ENCODE results near the gene CRCP. TPM values are rescaled to one million over a fixed set of nuclear protein-coding genes. Genes with fewer than 3 reads are reported as not detected.
A peak's percentile ranks its signal among the peaks of the same experiment; 100 is the strongest.

Gene CRCP
- total RNA-seq, 4 donors from 2014 or later: 35.6 to 72.4 (median 45.3) TPM

DNA sequence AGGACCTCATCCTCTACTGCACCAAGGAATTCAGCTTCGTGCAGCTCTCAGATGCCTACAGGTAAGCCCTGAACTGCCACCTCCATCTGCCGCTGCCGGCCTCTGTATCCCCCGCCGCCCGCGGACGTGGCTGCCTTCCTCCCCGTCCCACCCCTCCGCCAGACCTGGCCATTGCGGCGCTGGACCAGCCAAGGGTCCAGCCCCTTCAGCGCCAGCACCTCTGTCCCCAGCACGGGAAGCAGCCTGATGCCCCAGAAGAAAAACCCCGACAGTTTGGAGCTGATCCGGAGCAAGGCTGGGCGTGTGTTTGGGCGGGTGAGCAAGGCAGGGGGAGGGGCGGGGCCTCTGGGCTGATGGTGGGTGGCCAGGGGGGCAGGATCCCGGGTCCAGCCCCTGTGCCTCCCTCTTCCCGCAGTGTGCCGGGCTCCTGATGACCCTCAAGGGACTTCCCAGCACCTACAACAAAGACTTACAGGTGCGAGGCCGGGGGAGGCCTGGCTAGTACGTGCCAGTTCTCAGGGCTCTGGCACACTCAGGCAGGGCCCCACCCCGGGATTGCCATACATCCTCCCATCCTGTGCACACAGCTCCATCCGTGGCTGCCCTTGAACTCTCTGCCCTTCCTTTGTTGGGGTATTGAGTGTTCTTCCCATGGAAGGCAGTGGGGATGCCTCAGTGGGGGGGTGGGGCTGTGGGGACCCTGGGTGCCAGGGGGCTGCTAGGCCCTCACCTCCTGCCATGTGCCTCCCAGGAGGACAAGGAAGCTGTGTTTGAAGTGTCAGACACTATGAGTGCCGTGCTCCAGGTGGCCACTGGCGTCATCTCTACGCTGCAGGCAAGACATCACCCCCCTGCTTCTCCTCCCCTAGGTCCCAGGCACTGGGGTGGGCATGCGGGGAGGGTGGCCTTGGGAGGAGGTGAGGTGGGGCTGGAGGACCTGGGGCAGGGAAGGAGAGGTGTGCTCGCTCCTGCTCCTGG is 25.5 kb upstream of the CRCP start:
- TF ChIP-seq, protein P1, sequence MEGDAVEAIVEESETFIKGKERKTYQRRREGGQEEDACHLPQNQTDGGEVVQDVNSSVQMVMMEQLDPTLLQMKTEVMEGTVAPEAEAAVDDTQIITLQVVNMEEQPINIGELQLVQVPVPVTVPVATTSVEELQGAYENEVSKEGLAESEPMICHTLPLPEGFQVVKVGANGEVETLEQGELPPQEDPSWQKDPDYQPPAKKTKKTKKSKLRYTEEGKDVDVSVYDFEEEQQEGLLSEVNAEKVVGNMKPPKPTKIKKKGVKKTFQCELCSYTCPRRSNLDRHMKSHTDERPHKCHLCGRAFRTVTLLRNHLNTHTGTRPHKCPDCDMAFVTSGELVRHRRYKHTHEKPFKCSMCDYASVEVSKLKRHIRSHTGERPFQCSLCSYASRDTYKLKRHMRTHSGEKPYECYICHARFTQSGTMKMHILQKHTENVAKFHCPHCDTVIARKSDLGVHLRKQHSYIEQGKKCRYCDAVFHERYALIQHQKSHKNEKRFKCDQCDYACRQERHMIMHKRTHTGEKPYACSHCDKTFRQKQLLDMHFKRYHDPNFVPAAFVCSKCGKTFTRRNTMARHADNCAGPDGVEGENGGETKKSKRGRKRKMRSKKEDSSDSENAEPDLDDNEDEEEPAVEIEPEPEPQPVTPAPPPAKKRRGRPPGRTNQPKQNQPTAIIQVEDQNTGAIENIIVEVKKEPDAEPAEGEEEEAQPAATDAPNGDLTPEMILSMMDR (IDR thresholded peaks at IDR 0.05): no peak
- TF ChIP-seq POLR2A (IDR thresholded peaks at IDR 0.05): no peak
- intact Hi-C loops (cut with DNase I; ENCODE audit: low total_unique reads): no loop called here
- WGBS, 2 donors: 67 to 83% methylated on average over 21 to 32 of the region's 32 CpGs
- no peak overlapping the region for H3K4me3 ChIP-seq (ENCODE audit: low read depth, poor library complexity, severe bottlenecking)
- no peak for DNase-seq (ENCODE audit: low spot score in 2 of 2)

DNA sequence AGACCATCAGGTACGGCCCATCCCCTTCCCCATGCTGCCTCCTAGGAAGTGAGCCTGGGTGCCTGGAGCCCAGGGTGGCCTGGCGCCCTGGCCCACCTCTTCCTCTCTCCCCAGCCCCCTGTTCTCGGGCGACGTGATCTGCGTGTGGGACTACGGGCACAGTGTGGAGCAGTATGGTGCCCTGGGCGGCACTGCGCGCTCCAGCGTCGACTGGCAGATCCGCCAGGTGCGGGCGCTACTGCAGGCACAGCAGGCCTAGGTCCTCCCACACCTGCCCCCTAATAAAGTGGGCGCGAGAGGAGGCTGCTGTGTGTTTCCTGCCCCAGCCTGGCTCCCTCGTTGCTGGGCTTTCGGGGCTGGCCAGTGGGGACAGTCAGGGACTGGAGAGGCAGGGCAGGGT is 22.0 kb upstream of the CRCP start:
- 95 to 98% methylated on average over 18 to 19 of the region's 19 CpGs for WGBS, 2 donors
- no peak overlapping the region for H3K4me3 ChIP-seq (ENCODE audit: low read depth, poor library complexity, severe bottlenecking)
- DNase-seq (ENCODE audit: low spot score in 2 of 2): no peak
- TF ChIP-seq POLR2A (IDR thresholded peaks at IDR 0.05): no peak
- TF ChIP-seq, protein P1 (IDR thresholded peaks at IDR 0.05): no peak
- intact Hi-C loops (cut with DNase I; ENCODE audit: low total_unique reads): no loop called here

DNA sequence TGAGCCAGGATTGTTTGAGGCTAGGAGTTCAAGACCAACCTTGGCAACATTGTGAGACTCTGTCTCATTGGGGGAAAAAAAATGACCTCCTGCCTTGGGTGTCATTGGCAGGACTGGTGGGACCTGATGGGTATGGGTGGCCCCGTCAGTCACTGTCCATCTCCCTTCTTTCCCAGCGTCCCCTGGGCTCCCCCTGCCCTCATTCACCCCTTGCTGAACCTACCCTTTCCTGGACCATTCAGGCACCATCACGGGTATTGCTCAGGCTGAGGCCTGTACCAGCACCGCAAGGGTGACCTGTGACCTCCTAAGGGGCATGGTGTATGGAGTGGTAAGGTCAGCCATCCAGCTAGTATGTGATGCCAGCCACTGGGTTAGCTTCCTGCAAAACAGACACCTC is 19.6 kb upstream of the CRCP start:
- TF ChIP-seq, protein P1 (IDR thresholded peaks at IDR 0.05): no peak
- no peak for TF ChIP-seq POLR2A (IDR thresholded peaks at IDR 0.05)
- no peak overlapping the region for H3K4me3 ChIP-seq (ENCODE audit: low read depth, poor library complexity, severe bottlenecking)
- no peak for DNase-seq (ENCODE audit: low spot score in 2 of 2)
- WGBS, 2 donors: 88 to 98% methylated on average over 4 of the region's 4 CpGs
- intact Hi-C loops (cut with DNase I; ENCODE audit: low total_unique reads): no loop called here

DNA sequence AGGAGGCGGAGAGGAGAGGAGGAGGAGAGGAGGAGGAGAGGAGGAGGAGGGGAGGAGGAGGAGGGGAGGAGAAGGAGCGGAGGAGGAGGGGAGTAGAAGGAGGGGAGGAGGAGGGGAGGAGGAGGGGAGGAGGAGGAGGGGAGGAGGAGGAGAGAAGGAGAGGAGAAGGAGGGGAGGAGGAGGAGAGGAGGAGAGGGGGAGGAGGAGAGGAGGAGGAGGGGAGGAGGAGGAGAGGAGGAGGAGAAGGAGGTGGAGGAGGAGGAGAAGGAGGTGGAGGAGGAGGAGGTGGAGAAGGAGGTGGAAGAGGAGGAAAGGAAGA is 15.5 kb upstream of the CRCP start:
- 20% methylated on average over 1 of the region's 2 CpGs; no CpG with 5 or more reads in 1 of the 2 donors for WGBS, 2 donors

DNA sequence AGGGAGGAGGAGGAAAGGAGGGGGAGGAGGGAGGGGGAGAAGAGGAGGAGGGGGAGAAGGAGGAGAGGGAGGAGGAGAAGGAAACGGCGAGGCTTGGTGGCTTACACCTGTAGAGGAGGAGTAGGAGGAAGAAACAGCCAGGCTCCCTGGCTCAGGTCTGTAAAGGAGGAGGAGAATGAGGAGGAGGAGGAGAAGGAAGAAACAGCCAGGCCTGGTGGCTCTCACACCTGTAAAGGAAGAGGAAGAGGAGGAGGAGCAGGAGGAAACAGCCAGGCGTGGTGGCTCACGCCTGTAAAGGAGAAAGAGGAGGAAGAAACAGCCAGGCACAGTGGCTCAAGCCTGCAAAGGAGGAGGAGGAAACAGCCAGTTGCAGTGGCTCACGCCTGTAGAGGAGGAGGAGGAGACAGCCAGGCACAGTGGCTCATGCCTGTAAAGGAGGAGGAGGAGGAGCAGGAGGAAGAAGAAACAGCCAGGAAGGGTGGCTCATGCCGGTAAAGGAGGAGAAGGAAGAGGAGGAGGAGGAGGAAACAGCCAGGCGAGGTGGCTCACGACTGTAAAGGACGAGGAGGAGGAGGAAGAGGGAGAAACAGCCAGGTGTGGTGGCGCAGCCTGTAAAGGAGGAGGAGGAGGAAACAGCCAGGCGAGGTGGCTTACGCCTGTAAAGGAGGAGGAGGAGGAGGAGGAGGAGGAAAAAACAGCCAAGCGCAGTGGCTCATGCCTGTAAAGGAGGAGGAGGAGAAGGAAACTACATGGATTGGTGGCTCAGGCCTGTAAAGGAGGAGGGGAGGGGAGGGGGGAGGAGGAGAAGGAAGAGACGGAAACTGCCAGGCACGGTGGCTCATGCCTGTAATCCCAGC is 14.9 kb upstream of the CRCP start:
- 3% methylated on average over 15 of the region's 15 CpGs for WGBS, 2 donors
- peak in 1 of 2 donors; percentile 81 for DNase-seq (ENCODE audit: low spot score in 2 of 2)
- TF ChIP-seq, protein P1 (IDR thresholded peaks at IDR 0.05): no peak
- no peak for TF ChIP-seq POLR2A (IDR thresholded peaks at IDR 0.05)
- intact Hi-C loops (cut with DNase I; ENCODE audit: low total_unique reads): no loop called here
- peak overlapping the region; percentile 6 for H3K4me3 ChIP-seq (ENCODE audit: low read depth, poor library complexity, severe bottlenecking)

More for the DNA sequence above, 15.5 kb upstream of the CRCP start:
- TF ChIP-seq, protein P1 (IDR thresholded peaks at IDR 0.05): no peak
- no peak for TF ChIP-seq POLR2A (IDR thresholded peaks at IDR 0.05)
- no peak for DNase-seq (ENCODE audit: low spot score in 2 of 2)
- no peak overlapping the region for H3K4me3 ChIP-seq (ENCODE audit: low read depth, poor library complexity, severe bottlenecking)
- intact Hi-C loops (cut with DNase I; ENCODE audit: low total_unique reads): no loop called here
